Omental fat pad (tissue), 4 donors: ENCODE results near the gene CRAT. TPM values are rescaled to one million over a fixed set of nuclear protein-coding genes. Genes with fewer than 3 reads are reported as not detected.

Experiments
- ATAC-seq: fragments of 150-250 bp; one replicate; pipeline ENCODE4 v1.9.1; 2016; ENCODE audit warnings: mild to moderate bottlenecking, moderate library complexity; ENCODE audit not compliant: low FRiP score
- DNase-seq: peaks from one replicate; pipeline ENCODE4 v3.0.0-alpha.2; 2019; ENCODE audit warnings: low spot score
- CTCF ChIP-seq, 3 donors: fragments of 450-650 bp; IDR thresholded peaks; one replicate each; pipeline ENCODE4 v1.5.1; 2016 to 2017; ENCODE audit warnings: antibody characterized with exemption in 3 of 3, mild to moderate bottlenecking in 3 of 3, moderate library complexity in 2 of 3
- total RNA-seq, 4 donors: library from RNA; depleted of rRNA; stranded (reverse); fragments of >200 nt; gene quantifications; one replicate each; pipeline ENCODE4 v1.1.0, GENCODE V29; 2016

Gene CRAT
- total RNA-seq, 4 donors from 2014 or later, result 47.3 to 107 (median 59.5) TPM

GRCh38 chr9:129109537-129109903 is 1.1 kb downstream of the CRAT start:
- TF ChIP-seq CTCF (IDR thresholded peaks at IDR 0.05), result no peak
- DNase-seq (no peak), ATAC-seq (no peak)

GRCh38 chr9:129108805-129109536 is 1.6 kb downstream of the CRAT start:
- ATAC-seq (no peak), DNase-seq (no peak)
- no peak for TF ChIP-seq CTCF (IDR thresholded peaks at IDR 0.05)

DNA sequence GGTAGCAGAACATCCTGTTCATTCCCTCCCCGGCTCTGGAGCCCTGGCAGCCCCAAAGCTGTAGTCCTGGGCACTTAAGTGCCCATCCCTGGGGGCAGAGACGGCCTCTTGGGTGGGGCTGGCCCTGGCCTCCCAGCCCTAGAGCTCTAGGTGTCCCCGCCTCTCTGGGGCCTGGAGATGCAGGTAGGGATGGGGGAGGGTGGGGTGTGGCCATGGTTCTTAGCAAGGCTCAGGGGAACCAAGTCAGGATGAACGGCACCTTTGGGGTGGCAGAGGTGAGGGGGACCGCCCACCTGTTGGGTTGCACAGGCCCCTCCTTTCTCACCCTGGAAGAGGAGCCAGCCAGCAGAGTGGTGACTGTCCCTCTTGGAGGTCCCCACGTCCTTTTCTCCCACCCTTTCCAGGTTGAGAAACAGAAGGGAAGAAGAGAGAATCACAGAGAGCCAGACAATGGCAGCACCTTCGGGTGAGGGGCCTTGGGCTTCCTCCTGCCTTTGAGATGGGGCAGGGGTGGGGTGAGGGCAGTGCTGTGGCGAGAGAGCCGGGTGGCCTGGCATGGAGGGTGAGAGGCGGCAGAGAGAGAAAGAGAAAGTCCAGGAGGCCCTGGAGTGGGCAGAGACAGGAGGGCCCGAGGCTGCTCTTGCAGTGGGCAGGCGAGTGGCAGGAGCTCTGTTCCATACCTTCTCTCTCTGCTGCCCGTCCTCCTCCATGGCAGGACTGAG is 2.3 kb downstream of the CRAT start:
- ATAC-seq (no peak), DNase-seq (no peak)
- no peak for TF ChIP-seq CTCF (IDR thresholded peaks at IDR 0.05)

DNA sequence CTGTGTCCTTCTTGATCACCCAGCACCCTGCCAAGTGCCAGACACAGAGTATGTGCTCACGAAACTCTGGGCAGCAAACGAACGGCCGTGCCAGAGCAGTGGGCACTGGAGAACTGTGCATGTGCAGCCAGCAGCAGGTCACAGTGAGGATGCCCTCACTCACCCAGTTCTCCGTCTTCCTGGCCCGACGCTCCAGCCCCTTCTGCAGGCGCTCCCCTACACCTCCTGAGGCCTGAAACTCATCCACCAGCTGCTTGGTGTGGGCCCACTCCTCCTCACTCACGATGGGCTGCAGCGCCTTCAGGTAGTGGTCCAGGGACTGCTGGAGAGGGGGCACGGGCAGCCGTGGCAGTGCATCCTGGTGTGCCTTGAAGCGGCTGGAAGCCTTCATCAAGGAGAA is 2.9 kb downstream of the CRAT start:
- ATAC-seq (no peak), DNase-seq (no peak)
- no peak for TF ChIP-seq CTCF (IDR thresholded peaks at IDR 0.05)

GRCh38 chr9:129105857-129106694 is 4.5 kb downstream of the CRAT start:
- TF ChIP-seq CTCF (IDR thresholded peaks at IDR 0.05), result no peak
- no peak for ATAC-seq
- no peak for DNase-seq

DNA sequence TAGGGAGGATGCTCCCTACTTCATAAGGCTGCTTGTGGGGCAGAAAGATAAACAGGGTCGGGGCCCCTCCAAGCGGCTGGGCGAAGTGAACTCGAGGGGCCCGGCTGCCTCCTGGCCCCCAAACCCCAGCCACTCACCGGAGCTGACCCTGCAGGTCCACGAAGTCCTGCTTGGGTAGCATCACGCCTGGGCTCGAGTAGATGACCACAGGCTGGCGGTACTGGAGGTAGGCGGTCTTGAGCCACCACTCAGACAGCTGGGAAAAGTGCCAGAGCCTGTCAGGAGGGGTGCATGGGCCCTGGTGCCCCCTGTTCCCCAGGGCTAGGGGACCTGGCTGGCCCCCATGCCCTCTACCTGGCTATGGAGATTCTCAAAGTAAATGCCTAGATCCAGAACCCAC is 6.5 kb downstream of the CRAT start:
- DNase-seq (no peak), ATAC-seq (no peak)
- no peak for TF ChIP-seq CTCF (IDR thresholded peaks at IDR 0.05)
